Left cardiac atrium (tissue), 4 donors: Measurements from ENCODE around the gene TMEM266. TPM values are rescaled to one million over a fixed set of nuclear protein-coding genes. Genes with fewer than 3 reads are reported as not detected.
A peak's percentile ranks its signal among the peaks of the same experiment; 100 is the strongest.
"Not testable (repeated sequence)": the region's sequence is repeated elsewhere in the genome, so short reads cannot be mapped to it uniquely, and the experiment has no call there.

Experiments used
- ATAC-seq, 2 donors: fragments of 200-7000 bp; cut with Tn5 transposase; one replicate each; pipeline ENCODE4 v1.9.1; 2020; ENCODE audit warnings: mild to moderate bottlenecking in 2 of 2, moderate library complexity in 2 of 2
- DNase-seq: peaks from one replicate; pipeline ENCODE4 v3.0.0-alpha.2; 2020
- intact Hi-C, 2 donors: fragments of 100-400 bp; cut with DNase I; formaldehyde crosslinking; loops; one replicate each; pipeline versions ENCODE4 v1.14.1 to v1.15.1; 2022 to 2023
- long read RNA-seq: library from polyadenylated mRNA; unstranded; transcript quantifications from one replicate; pipeline ENCODE4 v2.0.0, GENCODE V29; 2021
- total RNA-seq, 2 donors: library from RNA; stranded (reverse); fragmentation: NEBNext Ultra II Directional; extraction: Animal tissue kit (Norgen Biotek cat#: 25700); gene quantifications; one replicate each; pipeline ENCODE4 v1.2.1, GENCODE V29; 2021
- donor health status: DM: no; HTN: yes; CAD: no.
- donor health status: DM: no; HTN: yes; CAD: no; lungs with severe emphysema.
- donor health status: DM: yes; HTN: yes; CAD: no.
- donor health status: Dilated cardiomyopathy.

TMEM266 gene
- total RNA-seq: under 1 TPM; 0.12 to 0.29 TPM
- long read RNA-seq: 0 reads

GRCh38 chr15:76059320-76060117 lies at the start of gene TMEM266:
Gene TMEM266, plus strand, starts transcription at chr15:76059985. Its CDS starts 74,279 bp downstream, at chr15:76134264.
- intact Hi-C loops: loop anchor here (1.0 to 5.0 kb wide), 2 partner anchors 78 to 80 kb away; no protein-coding TSS in a partner anchor
- ATAC-seq (peak; percentile 79 to 94), DNase-seq (peak; percentile 40)

- DNase-seq (no peak), ATAC-seq (peak in 1 of 2 donors; percentile 63)
- intact Hi-C loops: no loop called here
Observed at GRCh38 chr15:76010613-76011012, 49.2 kb upstream of the TMEM266 start.

DNA sequence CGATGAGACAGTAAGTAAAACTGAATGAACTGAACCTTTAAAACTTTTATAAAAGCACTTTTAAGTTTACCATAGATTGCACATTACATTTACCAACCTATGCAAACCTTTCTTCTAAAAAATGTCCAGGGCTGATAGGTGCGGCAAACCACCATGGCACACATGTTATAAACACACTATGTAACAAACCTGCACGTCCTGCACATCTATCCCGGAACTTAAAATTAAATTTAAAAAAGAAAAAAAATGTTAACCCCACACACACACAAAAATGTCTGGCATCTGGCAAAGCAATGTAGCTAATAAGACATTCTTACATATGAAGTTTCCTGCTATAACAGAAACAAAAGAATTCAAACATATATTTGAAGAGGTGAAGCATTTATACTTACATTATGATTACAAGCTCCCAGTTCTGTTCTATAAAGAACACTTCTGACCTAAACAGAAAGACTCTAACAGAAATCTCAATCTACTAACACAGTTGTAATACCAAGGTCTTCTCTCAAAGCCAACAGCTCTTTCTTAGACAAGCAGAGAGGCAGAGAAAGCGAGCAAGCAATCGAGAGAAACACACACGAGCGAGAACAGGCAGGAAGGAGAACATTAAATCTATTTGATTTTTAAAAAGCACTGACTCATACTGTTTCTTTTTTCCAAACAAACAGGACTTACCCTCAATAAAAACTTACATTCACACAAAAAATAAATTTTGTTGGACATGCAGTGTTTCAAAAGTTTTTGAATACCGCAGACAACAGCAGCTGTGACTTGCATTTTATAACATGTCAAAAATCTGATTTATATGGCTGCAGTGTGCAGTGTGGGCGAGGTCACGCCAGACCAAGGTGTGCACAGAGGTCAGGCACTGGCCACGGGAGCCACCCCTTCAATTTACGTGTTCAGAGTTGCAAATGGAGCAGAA lies 47.9 kb upstream of the TMEM266 start, which contains the start of gene NRG4:
NRG4 (minus strand) TSS at position 798 of the 925 bp plus-strand sequence. CDS start 1,194 bp downstream, outside the sequence.
- DNase-seq: no peak
- ATAC-seq: peak in 1 of 2 donors; percentile 76

GRCh38 chr15:76013470-76013869 lies 46.3 kb upstream of the TMEM266 start:
- DNase-seq, intact Hi-C loops, ATAC-seq: not testable (repeated sequence)

More for the DNA sequence above, 47.9 kb upstream of the TMEM266 start, which contains the start of gene NRG4:
- intact Hi-C loops: no loop called here

DNA sequence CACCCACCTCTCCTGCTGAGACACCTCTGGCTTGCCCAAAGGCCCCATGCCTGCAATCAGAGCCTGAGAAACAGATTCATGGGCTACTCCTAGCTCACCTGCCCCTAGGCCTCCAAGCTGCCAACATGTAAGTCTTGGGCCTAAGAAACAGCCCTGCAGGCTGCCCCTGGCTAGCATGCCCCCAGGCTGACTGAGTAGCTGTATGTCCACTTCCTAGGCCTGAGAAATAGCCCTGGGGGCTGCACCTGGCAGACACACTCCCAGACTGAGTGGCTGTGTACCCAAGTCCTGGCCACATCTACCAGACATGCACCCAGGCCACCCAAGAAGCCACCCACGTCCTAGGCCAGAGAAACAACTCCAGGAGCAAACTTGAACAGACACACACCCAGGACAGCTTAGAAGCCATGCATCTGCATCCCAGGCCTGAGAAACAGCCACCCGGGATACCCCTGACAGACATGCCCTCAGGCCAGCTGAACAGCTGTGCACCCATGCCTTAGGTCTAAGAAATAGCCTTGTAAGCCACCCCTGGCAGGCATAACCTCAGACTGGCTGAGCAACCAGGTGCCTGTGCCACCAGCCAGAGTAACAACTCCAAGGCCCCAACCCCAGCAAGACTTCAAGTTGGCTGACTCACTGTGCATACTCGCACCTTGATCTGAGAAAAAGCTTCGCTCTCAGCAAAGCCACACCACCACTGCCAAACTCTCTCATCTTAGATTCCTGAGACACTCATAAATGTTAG lies 35.6 kb upstream of the TMEM266 start:
- ATAC-seq (no peak), DNase-seq (no peak)
- intact Hi-C loops: no loop called here

DNA sequence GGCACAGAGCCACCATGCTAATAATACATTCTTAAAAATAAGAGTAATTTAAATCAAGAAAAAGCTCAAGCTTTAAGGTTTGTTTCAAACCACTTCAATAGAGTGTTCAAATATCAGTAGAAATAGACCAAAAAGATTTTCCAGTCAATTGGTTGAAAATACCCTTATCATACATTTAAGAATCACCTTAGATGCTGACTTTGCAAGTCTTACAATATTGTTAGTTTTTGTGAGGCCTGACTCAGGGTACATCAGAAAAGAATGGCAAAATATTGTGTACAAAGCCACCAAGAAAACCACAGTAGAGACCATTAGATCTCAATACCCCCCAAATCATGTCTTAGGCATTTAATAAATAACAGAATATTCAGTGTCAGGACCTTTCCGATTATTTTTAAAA lies 27.7 kb upstream of the TMEM266 start:
- DNase-seq (no peak), ATAC-seq (no peak)
- intact Hi-C loops: no loop called here

DNA sequence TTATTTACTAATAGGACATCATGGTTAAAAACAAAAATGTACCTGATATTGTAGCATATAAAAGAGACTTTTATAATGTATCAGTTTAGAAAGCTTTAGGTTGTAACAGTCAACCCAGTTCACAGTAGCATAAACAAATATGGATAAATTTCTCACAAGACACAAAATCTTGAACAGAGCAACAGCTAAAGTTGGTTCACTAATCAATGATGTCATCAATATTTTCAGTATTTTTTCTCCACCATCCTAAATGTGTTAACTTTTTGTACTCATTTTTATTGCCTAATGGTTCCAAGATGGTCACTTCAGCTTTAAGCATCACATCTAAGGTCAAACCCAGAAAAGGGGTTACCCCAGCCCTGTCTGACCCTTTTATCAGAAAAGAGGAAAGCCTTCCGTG lies 26.3 kb upstream of the TMEM266 start:
- DNase-seq (no peak), ATAC-seq (no peak)
- intact Hi-C loops: no loop called here

- intact Hi-C loops: no loop called here
- no peak for DNase-seq
- no peak for ATAC-seq
Observed at GRCh38 chr15:76034111-76034510, 25.7 kb upstream of the TMEM266 start.

GRCh38 chr15:76035593-76035992 lies 24.2 kb upstream of the TMEM266 start:
- no peak for DNase-seq
- ATAC-seq: no peak
- intact Hi-C loops: no loop called here

GRCh38 chr15:76038512-76038911 lies 21.3 kb upstream of the TMEM266 start:
- no peak for DNase-seq
- ATAC-seq: no peak

DNA sequence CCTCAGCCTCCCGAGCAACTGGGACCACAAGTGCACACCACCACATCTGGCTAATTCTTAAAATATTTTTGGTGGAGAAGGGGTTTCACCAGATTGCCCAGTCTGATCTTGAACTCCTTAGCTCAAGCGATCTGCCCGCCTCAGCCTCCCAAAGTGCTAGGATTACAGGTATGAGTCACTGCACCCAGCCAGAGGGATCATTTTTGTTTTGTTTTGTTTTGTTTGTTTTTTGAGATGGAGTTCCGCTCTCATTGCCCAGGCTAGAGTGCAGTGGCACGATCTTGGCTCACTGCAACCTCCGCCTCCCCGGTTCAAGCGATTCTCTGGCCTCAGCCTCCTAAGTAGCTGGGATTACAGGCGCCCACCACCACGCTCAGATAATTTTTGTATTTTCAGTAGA lies 5.6 kb upstream of the TMEM266 start:
- ATAC-seq, intact Hi-C loops: not testable (repeated sequence)

More at GRCh38 chr15:76038512-76038911, 21.3 kb upstream of the TMEM266 start:
- intact Hi-C loops: no loop called here

GRCh38 chr15:76056931-76057330 lies 2.9 kb upstream of the TMEM266 start:
- ATAC-seq (no peak), DNase-seq (no peak)
- intact Hi-C loops: loop anchor here in 1 of 2 donors (5.0 kb wide), 1 partner anchor 80 kb away; no protein-coding TSS in a partner anchor

More for the DNA sequence above, 5.6 kb upstream of the TMEM266 start:
- not testable (repeated sequence) for DNase-seq

- no peak for ATAC-seq
- intact Hi-C loops: loop anchor here in 1 of 2 donors (5.0 kb wide), 1 partner anchor 80 kb away; no protein-coding TSS in a partner anchor
- no peak for DNase-seq
Observed at GRCh38 chr15:76057332-76058000, 2.3 kb upstream of the TMEM266 start.

GRCh38 chr15:76058714-76059319 lies 968 bp upstream of the TMEM266 start:
- DNase-seq (no peak), ATAC-seq (peak; percentile 48 to 59)
- intact Hi-C loops: loop anchor here (1.0 to 5.0 kb wide), 2 partner anchors 78 to 80 kb away; no protein-coding TSS in a partner anchor

GRCh38 chr15:76060118-76060989 lies 569 bp downstream of the TMEM266 start:
- intact Hi-C loops: no loop called here
- DNase-seq (no peak), ATAC-seq (no peak)

- ATAC-seq: no peak
- DNase-seq: no peak
- intact Hi-C loops: no loop called here
Observed at GRCh38 chr15:76061700-76062099, 1.9 kb downstream of the TMEM266 start.

- DNase-seq (no peak), ATAC-seq (no peak)
- intact Hi-C loops: no loop called here
Observed at GRCh38 chr15:76062286-76062685, 2.5 kb downstream of the TMEM266 start.
